Esophagus squamous epithelium (tissue), 5 donors: Measurements from ENCODE around the gene RNF175. TPM values are rescaled to one million over a fixed set of nuclear protein-coding genes. Genes with fewer than 3 reads are reported as not detected.

Source experiments
- DNase-seq: peaks from one replicate; lab custom pipeline; 2025; lab: John Stamatoyannopoulos, UW
- H3K27ac ChIP-seq, 4 donors: fragments of 200-600 bp; sonication (generic); one replicate each; pipeline ENCODE4 v1.5.1; 2016 to 2019; ENCODE audit warnings: mild to moderate bottlenecking in 1 of 4
- H3K27me3 ChIP-seq, 4 donors: fragments of 200-600 bp; sonication (generic); 1 replicate in 3 of 4; 2 replicates in 1 of 4; pipeline versions ENCODE4 v1.5.1 to v1.6.0; 2017 to 2021; ENCODE audit warnings: antibody characterized with exemption in 1 of 4
- H3K36me3 ChIP-seq, 3 donors: fragments of 200-600 bp; sonication (generic); one replicate each; pipeline ENCODE4 v1.5.1; 2016 to 2019
- H3K4me1 ChIP-seq, 3 donors: fragments of 200-600 bp; sonication (generic); one replicate each; pipeline ENCODE4 v1.5.1; 2017 to 2019
- H3K4me3 ChIP-seq, 4 donors: fragments of 200-600 bp; sonication (generic); 1 replicate in 3 of 4; 2 replicates in 1 of 4; pipeline ENCODE4 v1.5.1; 2016 to 2019; ENCODE audit warnings: mild to moderate bottlenecking in 2 of 4, moderate library complexity in 1 of 4
- H3K9me3 ChIP-seq, 3 donors: fragments of 200-600 bp; sonication (generic); one replicate each; pipeline ENCODE4 v1.5.1; 2016 to 2019
- POLR2A ChIP-seq, 4 donors: fragments of 450-650 bp; IDR thresholded peaks; one replicate each; pipeline ENCODE4 v1.6.1; 2017; ENCODE audit warnings: antibody characterized with exemption in 4 of 4, mild to moderate bottlenecking in 4 of 4, moderate library complexity in 3 of 4
- WGBS, 2 donors: methylation state at CpG; one replicate each; pipeline ENCODE4 v1.1.5; 2018; 5-methylcytosine and 5-hydroxymethylcytosine counted together
- intact Hi-C: fragments of 100-400 bp; cut with DNase I; formaldehyde crosslinking; loops from one replicate; pipeline ENCODE4 v1.15.0; 2022
- total RNA-seq, 4 donors: library from RNA; depleted of rRNA; stranded (reverse); fragments of >200 nt; gene quantifications; one replicate each; pipeline ENCODE4 v1.1.0, GENCODE V29; 2016
- TF ChIP-seq, protein P1 (sequence below), 6 experiments: fragments of 450-650 bp in 4 of 6; fragments of 200-600 bp in 2 of 6; sonication (generic) in 2 of 6; IDR thresholded peaks; one replicate each; pipeline ENCODE4 v1.5.1; 2016 to 2019; ENCODE audit warnings: antibody characterized with exemption in 6 of 6, mild to moderate bottlenecking in 4 of 6, moderate library complexity in 4 of 6
- donor health status: DM: yes; HTN: yes; CAD: no.

Gene RNF175
- total RNA-seq, 4 donors from 2014 or later = 0.76 TPM; not detected in 3

DNA sequence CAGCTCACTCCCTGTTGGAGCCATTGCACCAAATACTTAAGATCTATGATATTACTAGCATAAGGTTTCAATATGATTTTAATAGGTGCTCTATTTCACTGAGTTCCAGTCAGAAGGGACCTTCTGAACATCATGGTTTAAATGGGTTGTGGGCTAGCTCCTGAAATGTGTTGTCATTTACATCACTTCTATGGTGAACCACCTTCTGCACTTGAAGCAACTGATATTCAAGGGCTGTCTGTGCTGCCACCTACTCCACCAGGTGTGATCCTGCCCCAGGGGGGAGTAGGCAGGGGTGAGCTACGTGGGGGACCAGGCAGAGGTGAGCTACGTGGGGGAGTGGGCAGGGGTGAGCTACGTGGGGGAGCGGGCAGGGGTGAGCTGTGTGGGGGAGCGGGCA, 35.2 kb downstream of the RNF175 start:
- Histone ChIP-seq H3K4me3 (no peak overlapping the region), H3K27me3 (no peaks in the 10 kb centered on the region), H3K36me3 (no peaks in the 10 kb centered on the region), H3K27ac (no peak overlapping the region), H3K9me3 (no peaks in the 10 kb centered on the region), H3K4me1 (no peaks in the 10 kb centered on the region)
- WGBS, 2 donors = no CpG with 5 or more reads among the region's 5 CpGs
- no peak for DNase-seq
- TF ChIP-seq, protein P1, sequence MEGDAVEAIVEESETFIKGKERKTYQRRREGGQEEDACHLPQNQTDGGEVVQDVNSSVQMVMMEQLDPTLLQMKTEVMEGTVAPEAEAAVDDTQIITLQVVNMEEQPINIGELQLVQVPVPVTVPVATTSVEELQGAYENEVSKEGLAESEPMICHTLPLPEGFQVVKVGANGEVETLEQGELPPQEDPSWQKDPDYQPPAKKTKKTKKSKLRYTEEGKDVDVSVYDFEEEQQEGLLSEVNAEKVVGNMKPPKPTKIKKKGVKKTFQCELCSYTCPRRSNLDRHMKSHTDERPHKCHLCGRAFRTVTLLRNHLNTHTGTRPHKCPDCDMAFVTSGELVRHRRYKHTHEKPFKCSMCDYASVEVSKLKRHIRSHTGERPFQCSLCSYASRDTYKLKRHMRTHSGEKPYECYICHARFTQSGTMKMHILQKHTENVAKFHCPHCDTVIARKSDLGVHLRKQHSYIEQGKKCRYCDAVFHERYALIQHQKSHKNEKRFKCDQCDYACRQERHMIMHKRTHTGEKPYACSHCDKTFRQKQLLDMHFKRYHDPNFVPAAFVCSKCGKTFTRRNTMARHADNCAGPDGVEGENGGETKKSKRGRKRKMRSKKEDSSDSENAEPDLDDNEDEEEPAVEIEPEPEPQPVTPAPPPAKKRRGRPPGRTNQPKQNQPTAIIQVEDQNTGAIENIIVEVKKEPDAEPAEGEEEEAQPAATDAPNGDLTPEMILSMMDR (IDR thresholded peaks at IDR 0.05) = no peak
- TF ChIP-seq POLR2A (IDR thresholded peaks at IDR 0.05) = no peak
- intact Hi-C loops = no loop called here

DNA sequence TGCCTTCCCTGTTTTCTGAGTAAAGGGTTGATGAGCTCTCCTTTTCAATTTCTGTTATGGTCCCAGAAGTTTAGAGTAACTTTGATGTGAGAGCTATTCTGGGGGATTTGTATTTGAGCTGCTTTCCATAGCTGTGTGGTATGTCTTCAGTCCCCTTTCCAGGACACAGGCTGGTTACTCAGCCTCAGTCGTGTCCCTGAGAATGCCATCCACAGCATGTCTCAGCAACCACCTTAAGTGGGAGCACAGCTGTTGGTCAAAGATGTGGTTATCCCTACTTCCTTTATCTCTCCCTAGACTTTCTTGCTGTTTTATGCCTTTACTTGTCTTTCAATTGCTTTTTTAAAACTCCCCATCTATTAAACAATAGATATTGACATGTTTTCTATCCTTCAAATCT, 37.8 kb downstream of the RNF175 start:
- intact Hi-C loops = no loop called here
- Histone ChIP-seq H3K27ac (no peak overlapping the region), H3K4me3 (no peak overlapping the region), H3K36me3 (no peaks in the 10 kb centered on the region), H3K4me1 (no peaks in the 10 kb centered on the region), H3K27me3 (no peaks in the 10 kb centered on the region), H3K9me3 (no peaks in the 10 kb centered on the region)
- 70 to 73% methylated on average over 1 of the region's 1 CpG for WGBS, 2 donors
- DNase-seq = no peak
- no peak for TF ChIP-seq POLR2A (IDR thresholded peaks at IDR 0.05)
- TF ChIP-seq, protein P1 (IDR thresholded peaks at IDR 0.05) = no peak

DNA sequence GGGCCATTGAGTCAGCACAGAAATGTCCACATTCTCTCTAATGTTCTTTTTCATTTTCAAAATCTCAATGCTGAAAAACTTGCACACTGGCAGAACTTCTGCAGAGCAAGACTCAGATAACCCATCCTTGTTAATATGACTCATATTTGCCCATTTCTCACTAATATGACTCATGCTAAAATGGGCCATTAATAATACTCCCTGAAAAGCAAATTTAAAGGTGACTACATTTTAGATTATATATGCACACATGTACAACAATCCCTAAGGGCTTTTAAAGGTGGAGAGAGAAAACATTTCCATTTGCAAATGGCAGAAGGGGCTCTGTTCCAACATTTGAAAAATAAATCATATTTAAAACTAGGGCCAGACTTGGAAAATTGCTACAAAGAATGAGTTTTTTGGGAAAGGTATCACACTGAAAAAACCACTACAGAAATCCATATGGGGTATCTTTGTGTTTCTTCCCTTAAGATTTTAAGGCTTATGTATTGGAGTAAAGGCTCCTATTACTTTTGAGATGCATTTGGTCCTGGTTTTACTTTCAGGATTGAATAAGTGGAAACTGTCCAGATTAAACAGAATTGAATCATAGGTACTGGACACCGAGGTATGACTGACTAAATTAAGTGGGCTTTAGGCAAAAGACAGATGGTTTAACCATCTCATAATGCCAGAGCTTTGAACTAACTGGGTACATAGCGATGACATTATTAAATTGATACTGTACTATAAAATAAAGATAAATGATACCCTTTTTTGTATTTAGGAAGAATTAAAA, 45.8 kb downstream of the RNF175 start:
- H3K4me3 ChIP-seq = no peak overlapping the region
- H3K4me1 ChIP-seq = peaks cover 0 to 12% (median 0%) of the 10 kb centered on the region in 3 donors
- H3K36me3 ChIP-seq = no peaks in the 10 kb centered on the region
- intact Hi-C loops = no loop called here
- no peak for DNase-seq
- H3K27ac ChIP-seq = no peak overlapping the region
- TF ChIP-seq, protein P1 (IDR thresholded peaks at IDR 0.05) = no peak
- no peak for TF ChIP-seq POLR2A (IDR thresholded peaks at IDR 0.05)
- no peaks in the 10 kb centered on the region for H3K27me3 ChIP-seq
- WGBS, 2 donors = 53 to 75% methylated on average over 2 of the region's 2 CpGs
- H3K9me3 ChIP-seq = no peaks in the 10 kb centered on the region

DNA sequence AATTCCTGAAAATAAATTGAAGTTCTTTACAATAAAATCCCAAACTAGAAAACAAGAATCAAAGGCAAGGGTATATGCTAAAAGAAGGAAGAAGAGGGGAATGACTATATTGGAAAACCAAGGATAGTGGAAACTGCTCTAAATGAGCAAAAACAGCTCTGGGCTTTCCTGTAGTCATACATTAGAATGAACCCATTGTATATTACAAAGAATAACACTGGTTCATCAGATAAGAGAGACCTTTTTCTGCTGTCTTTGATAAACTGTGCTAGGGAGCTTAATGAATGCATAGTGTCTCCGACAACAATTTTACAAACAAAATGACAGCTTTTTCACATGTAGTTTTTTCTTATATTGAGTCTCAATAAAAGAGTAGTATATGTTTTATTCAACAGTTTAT, 49.1 kb downstream of the RNF175 start:
- Histone ChIP-seq H3K9me3 (no peaks in the 10 kb centered on the region), H3K36me3 (no peaks in the 10 kb centered on the region), H3K27me3 (no peaks in the 10 kb centered on the region), H3K27ac (no peak overlapping the region), H3K4me3 (no peak overlapping the region), H3K4me1 (peaks cover 0 to 12% (median 0%) of the 10 kb centered on the region in 3 donors)
- TF ChIP-seq, protein P1 (IDR thresholded peaks at IDR 0.05) = no peak
- TF ChIP-seq POLR2A (IDR thresholded peaks at IDR 0.05) = no peak
- WGBS, 2 donors = 78 to 92% methylated on average over 1 of the region's 1 CpG
- DNase-seq = no peak
- intact Hi-C loops = no loop called here

DNA sequence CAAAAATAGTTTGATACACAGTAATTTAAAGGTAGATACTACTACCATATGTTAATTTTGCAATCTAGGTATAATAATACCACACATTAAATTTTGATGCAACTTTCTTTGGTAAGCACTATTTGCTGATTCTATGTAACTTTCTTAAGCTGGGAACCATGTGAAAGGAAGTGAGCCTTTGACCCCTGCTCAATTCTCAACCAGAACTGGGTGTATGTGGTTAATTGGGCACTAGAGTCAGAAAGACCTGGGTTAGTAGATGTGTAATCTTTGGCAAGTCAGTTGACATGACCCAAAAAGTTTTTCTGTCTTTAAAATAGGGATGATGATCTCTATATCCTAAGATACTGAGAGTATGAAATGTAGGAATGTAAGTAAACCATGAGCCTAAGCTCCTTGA, 53.3 kb downstream of the RNF175 start:
- DNase-seq = no peak
- Histone ChIP-seq H3K27me3 (no peaks in the 10 kb centered on the region), H3K9me3 (no peaks in the 10 kb centered on the region), H3K4me3 (no peak overlapping the region), H3K4me1 (no peaks in the 10 kb centered on the region), H3K36me3 (no peaks in the 10 kb centered on the region), H3K27ac (no peak overlapping the region)
- TF ChIP-seq, protein P1 (IDR thresholded peaks at IDR 0.05) = no peak
- no peak for TF ChIP-seq POLR2A (IDR thresholded peaks at IDR 0.05)
- intact Hi-C loops = no loop called here
